NCI-H146 treated with DMSO at 0.1 percent for 48 hours (cell line): ENCODE measurements around the gene DLEC1.
"Not testable (repeated sequence)": the region's sequence is repeated elsewhere in the genome, so short reads cannot be mapped to it uniquely, and the experiment has no call there.

ENCODE experiments used
- DNase-seq: peaks from one replicate; lab custom pipeline; 2025; ENCODE audit not compliant: unreplicated experiment; lab: John Stamatoyannopoulos, UW

DLEC1 gene

GRCh38 chr3:38135621-38136277, 96.7 kb downstream of the DLEC1 start:
- not testable (repeated sequence) for DNase-seq

DNA sequence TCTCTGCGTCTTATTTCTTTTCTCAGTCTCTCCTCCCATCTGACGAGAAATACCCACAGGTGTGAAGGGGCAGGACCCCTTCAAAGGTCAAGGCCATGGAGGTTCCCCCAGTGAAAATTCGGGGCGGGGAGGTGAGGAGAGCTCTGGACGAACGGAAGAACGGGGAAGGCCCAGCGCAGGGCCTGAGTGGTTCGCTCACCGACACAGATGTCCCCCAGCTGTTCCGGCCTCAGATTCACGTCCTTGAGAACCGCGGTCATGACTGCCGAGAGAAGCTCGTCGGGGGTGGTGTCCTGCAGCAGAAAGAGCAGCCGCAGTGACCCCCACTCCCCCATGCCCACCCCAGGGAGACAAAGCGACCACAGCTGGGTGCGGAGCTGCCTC, 97.4 kb downstream of the DLEC1 start:
- DNase-seq, result no peak

- DNase-seq, result peak; percentile 99
Measured at GRCh38 chr3:38136777-38137614, 98.0 kb downstream of the DLEC1 start, which contains the start of gene ACAA1. Gene ACAA1 (minus strand): TSS chr3:38137127. CDS start chr3:38137035, 92 bp downstream.

GRCh38 chr3:38137615-38138348, 98.8 kb downstream of the DLEC1 start:
- no peak for DNase-seq

DNA sequence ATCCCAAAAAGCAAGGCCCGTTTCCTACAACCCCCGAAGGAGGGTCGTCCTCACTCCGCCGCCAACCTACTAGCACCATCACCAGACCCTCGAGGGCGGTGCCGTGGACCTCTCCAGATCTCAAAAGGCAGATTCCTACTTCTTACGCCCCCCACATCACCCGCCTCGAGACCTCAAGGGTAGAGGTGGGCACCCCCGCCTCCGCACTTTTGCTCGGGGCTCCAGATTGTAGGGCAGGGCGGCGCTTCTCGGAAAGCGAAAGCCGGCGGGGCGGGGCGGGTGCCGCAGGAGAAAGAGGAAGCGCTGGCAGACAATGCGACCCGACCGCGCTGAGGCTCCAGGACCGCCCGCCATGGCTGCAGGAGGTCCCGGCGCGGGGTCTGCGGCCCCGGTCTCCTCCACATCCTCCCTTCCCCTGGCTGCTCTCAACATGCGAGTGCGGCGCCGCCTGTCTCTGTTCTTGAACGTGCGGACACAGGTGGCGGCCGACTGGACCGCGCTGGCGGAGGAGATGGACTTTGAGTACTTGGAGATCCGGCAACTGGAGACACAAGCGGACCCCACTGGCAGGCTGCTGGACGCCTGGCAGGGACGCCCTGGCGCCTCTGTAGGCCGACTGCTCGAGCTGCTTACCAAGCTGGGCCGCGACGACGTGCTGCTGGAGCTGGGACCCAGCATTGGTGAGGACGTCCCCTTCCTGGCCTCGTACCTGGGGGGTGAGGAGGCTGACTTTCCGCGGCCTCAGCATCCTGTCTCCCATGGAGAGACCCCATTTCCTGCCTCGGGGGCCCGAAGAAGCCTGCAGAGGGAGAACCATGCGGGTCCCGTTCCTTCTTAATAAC, 99.6 kb downstream of the DLEC1 start, which contains the start of gene MYD88:
TSS of gene MYD88 (plus strand) at position 313 of the 842 bp plus-strand sequence. CDS start at position 353, 40 bp downstream.
- DNase-seq, result peak; percentile 40

DNA sequence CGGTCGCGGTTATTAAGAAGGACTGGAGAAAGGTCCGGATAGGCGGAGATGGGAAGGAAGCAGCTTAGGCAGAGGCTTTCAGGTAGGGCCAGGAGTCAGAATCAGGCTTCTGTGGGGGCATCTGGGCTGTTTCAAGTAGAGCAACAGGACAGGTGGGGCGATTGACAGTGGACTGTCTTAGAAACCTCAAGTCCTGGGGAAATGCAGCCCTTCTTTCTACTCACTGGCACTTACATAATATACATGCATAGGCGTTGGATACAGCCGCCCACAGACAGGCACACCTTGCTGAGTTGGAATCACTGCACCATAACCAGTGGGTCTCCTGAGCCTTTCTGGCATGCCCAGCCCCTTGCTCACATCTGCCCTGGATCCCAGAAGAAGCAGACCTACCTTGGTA, 100.2 kb downstream of the DLEC1 start:
- no peak for DNase-seq

DNA sequence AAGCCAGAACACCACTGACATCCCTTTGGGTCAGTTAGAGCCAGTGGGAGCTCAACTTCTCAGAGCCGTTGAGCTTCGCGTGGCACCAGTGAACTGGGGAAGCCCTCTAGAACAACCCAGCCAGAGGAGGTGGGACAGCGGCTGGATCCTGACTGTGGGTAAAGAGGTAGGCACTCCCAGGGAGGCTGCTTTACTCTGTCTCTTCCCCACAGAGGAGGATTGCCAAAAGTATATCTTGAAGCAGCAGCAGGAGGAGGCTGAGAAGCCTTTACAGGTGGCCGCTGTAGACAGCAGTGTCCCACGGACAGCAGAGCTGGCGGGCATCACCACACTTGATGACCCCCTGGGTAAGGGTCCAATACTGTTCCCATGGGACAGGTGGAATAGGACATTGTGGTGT, 100.6 kb downstream of the DLEC1 start:
- DNase-seq, result no peak

DNA sequence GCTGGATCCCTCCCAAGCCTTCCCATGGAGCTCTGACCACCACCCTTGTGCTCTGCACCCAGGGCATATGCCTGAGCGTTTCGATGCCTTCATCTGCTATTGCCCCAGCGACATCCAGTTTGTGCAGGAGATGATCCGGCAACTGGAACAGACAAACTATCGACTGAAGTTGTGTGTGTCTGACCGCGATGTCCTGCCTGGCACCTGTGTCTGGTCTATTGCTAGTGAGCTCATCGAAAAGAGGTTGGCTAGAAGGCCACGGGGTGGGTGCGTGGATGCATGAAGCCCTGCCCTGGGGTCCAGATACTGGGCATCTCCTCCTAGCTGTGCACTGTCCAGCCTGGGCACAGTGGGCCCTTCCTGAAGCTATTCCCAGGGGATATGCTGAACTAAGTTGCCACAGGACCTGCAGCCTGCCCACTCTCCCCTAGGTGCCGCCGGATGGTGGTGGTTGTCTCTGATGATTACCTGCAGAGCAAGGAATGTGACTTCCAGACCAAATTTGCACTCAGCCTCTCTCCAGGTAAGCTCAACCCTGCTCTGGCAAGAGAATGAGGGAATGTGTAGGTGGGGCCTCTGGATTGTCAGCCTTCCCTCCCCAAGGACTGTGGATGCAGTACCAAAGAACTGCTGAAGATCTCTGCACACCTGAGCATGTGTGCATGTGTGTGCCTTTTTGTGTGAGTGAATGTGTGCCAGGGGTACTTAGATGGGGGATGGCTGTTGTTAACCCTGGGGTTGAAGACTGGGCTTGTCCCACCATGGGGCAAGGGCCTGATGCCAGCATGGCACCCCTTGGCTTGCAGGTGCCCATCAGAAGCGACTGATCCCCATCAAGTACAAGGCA, 101.5 kb downstream of the DLEC1 start:
- DNase-seq, result no peak

DNA sequence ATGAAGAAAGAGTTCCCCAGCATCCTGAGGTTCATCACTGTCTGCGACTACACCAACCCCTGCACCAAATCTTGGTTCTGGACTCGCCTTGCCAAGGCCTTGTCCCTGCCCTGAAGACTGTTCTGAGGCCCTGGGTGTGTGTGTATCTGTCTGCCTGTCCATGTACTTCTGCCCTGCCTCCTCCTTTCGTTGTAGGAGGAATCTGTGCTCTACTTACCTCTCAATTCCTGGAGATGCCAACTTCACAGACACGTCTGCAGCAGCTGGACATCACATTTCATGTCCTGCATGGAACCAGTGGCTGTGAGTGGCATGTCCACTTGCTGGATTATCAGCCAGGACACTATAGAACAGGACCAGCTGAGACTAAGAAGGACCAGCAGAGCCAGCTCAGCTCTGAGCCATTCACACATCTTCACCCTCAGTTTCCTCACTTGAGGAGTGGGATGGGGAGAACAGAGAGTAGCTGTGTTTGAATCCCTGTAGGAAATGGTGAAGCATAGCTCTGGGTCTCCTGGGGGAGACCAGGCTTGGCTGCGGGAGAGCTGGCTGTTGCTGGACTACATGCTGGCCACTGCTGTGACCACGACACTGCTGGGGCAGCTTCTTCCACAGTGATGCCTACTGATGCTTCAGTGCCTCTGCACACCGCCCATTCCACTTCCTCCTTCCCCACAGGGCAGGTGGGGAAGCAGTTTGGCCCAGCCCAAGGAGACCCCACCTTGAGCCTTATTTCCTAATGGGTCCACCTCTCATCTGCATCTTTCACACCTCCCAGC, 102.4 kb downstream of the DLEC1 start:
- no peak for DNase-seq

GRCh38 chr3:38141952-38142273, 102.9 kb downstream of the DLEC1 start:
- DNase-seq, result no peak

- DNase-seq, result no peak
Measured at GRCh38 chr3:38142959-38143358, 104.0 kb downstream of the DLEC1 start.

DNA sequence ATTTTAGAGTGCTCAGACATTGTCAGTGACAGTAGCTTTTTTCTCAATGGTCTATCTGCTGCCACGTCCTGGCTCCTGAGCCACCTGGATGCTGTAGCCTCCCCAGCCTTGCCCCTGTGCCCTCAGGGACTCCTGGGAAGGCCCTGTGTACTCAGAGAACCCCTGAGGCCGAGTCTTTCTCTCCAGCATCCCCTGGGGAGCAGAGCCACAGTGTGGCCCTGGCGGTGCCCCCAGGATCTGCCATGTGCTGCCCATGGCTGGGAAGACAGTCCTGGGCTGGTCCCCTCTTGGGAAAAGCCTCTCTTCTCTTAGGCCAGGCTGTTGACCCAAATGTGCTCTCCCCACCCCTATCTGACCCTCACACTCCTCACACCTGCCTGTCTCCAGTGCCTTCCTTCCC, 104.5 kb downstream of the DLEC1 start:
- DNase-seq, result no peak

DNA sequence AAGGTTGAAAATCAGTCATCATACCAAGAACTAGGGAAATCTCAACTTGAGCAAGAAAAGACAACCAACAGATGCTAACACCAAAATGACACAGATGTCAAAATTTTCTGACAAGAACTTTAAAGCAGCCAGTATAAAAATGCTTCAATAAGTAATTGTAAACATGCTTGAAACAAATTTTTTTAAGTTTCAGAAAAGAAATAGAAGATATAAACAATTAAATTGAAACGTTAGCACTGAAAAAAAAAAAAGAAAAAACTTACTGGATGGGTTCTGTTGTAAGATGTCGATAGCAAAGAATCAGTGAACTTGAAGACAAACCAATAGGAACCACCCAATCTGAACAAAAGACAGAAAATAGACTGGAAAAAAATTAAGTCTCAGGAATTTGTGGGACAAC, 107.5 kb downstream of the DLEC1 start:
- DNase-seq, result no peak

DNA sequence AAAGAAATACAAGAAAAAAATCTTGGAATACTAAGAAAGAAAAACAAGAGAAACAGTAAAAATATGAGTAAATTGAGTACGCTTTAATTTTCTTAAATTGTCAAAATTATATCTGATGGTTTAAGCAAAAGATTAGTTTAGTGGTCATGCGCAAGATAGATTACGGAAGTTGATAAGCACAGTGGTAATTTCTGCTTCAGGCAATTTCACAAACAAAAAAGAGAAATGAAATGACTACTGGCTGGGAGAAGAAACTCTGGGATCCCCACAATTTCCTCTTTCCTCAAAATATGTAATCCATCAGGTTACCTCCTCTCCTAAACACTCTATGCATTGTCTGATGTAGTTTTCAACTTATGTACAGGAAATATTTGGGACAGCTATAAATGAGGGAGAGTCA, 108.4 kb downstream of the DLEC1 start:
- no peak for DNase-seq

- no peak for DNase-seq
Measured at GRCh38 chr3:38148311-38148882, 109.4 kb downstream of the DLEC1 start.

GRCh38 chr3:38149708-38150107, 110.7 kb downstream of the DLEC1 start:
- DNase-seq, result no peak

GRCh38 chr3:38150780-38151528, 111.9 kb downstream of the DLEC1 start:
- DNase-seq, result no peak

GRCh38 chr3:38151667-38152265, 112.8 kb downstream of the DLEC1 start:
- no peak for DNase-seq
